GM18951 (cell line): ENCODE measurements around the gene KRR1.
"Not testable (repeated sequence)": the region's sequence is repeated elsewhere in the genome, so short reads cannot be mapped to it uniquely, and the experiment has no call there.

Experiments
- POLR2A ChIP-seq: IDR thresholded peaks from 4 replicates; pipeline ENCODE4 v1.6.1; 2011; ENCODE audit warnings: mild to moderate bottlenecking; ENCODE audit not compliant: insufficient read length, insufficient read depth; ENCODE audit errors: extremely low read depth
- in situ Hi-C: fragments of 300-500 bp; cut with MboI; formaldehyde crosslinking; loops from one replicate; pipeline ENCODE4 v1.12.0; 2022; ENCODE audit warnings: low sequenced_read_pairs, mixed read lengths, inconsistent platforms; ENCODE audit not compliant: unreplicated experiment

Gene KRR1

GRCh38 chr12:75455839-75456238 lies 55.6 kb downstream of the KRR1 start:
- in situ Hi-C loops: no loop called here
- no peak for TF ChIP-seq POLR2A

GRCh38 chr12:75452675-75453330 lies 58.6 kb downstream of the KRR1 start:
- no peak for TF ChIP-seq POLR2A
- in situ Hi-C loops: no loop called here

GRCh38 chr12:75447691-75448393 lies 63.6 kb downstream of the KRR1 start:
- in situ Hi-C loops: no loop called here

GRCh38 chr12:75446857-75447256 lies 64.6 kb downstream of the KRR1 start:
- TF ChIP-seq POLR2A: no peak
- in situ Hi-C loops: no loop called here

More at GRCh38 chr12:75447691-75448393, 63.6 kb downstream of the KRR1 start:
- no peak for TF ChIP-seq POLR2A

GRCh38 chr12:75445137-75445507 lies 66.3 kb downstream of the KRR1 start:
- in situ Hi-C loops: not testable (repeated sequence)

GRCh38 chr12:75444429-75445136 lies 66.8 kb downstream of the KRR1 start:
- in situ Hi-C loops: no loop called here
- no peak for TF ChIP-seq POLR2A

GRCh38 chr12:75443709-75444108 lies 67.7 kb downstream of the KRR1 start:
- in situ Hi-C loops: no loop called here
- no peak for TF ChIP-seq POLR2A

GRCh38 chr12:75442454-75442853 lies 69.0 kb downstream of the KRR1 start:
- in situ Hi-C loops: not testable (repeated sequence)

GRCh38 chr12:75441687-75442449 lies 69.5 kb downstream of the KRR1 start:
- in situ Hi-C loops: not testable (repeated sequence)
